Astrocyte of the cerebellum (primary cell): ENCODE results near the gene STX3.
"Not testable (repeated sequence)": the region's sequence is repeated elsewhere in the genome, so short reads cannot be mapped to it uniquely, and the experiment has no call there.

ENCODE experiments used
- DNase-seq: peaks from one replicate; pipeline ENCODE4 v3.0.0-alpha.2; 2011; ENCODE audit warnings: low read depth
- H3K4me3 ChIP-seq: 2 replicates; pipeline ENCODE4 v1.5.1; 2011; ENCODE audit warnings: mild to moderate bottlenecking, low read depth, low read length, moderate library complexity
- in situ Hi-C: cut with HindIII; loops from 2 replicates; pipeline ENCODE4 v1.10.0; 2017; ENCODE audit warnings: low sequenced_read_pairs
- TF ChIP-seq, protein P1 (sequence below): IDR thresholded peaks from 2 replicates; pipeline ENCODE4 v1.5.1; 2012; ENCODE audit warnings: low read length, low read depth, moderate library complexity, mild to moderate bottlenecking; ENCODE audit errors: missing control alignments

Gene STX3

DNA sequence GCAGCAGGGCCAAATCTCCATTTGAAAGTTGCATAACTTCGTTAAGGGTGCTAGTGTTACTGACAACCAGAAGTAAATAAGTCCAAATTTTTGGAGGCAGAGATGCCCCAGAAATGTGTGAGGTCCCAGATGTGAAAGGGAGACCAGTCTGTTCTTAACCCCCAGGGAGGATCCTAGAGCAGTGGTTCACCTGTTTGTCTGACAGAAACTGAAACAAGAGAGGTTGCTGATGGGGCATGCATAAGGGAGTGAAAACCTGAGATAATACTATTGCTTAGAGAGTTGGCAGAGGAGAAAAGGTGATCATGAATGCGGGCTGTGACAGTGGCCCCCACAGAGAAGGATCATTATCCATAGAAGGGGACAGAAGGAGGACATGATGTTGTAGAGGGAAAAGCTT is 86.3 kb downstream of the STX3 start:
- TF ChIP-seq, protein P1, sequence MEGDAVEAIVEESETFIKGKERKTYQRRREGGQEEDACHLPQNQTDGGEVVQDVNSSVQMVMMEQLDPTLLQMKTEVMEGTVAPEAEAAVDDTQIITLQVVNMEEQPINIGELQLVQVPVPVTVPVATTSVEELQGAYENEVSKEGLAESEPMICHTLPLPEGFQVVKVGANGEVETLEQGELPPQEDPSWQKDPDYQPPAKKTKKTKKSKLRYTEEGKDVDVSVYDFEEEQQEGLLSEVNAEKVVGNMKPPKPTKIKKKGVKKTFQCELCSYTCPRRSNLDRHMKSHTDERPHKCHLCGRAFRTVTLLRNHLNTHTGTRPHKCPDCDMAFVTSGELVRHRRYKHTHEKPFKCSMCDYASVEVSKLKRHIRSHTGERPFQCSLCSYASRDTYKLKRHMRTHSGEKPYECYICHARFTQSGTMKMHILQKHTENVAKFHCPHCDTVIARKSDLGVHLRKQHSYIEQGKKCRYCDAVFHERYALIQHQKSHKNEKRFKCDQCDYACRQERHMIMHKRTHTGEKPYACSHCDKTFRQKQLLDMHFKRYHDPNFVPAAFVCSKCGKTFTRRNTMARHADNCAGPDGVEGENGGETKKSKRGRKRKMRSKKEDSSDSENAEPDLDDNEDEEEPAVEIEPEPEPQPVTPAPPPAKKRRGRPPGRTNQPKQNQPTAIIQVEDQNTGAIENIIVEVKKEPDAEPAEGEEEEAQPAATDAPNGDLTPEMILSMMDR: no peak
- H3K4me3 ChIP-seq: no peak overlapping the region
- in situ Hi-C loops: no loop called here
- no peak for DNase-seq

DNA sequence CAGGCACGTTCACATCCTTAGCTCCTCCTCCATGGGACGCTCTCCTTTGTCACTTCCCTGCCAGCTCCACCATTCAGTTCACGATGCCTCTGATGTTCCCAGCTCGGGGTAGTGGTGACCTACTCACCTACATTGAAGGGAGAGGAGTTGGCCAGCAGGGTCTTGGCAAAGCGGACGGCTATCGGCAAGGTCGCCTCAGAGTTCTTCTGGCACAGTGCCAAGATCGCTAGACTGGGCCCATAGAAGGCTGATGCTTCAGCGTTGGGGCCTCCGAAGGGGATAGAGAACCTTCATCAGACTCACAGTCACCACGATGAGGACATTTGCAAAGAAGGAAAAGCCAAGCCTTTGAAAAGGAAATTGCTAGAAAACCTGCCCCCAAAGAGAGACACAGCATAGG is 87.1 kb downstream of the STX3 start:
- H3K4me3 ChIP-seq: no peak overlapping the region
- in situ Hi-C loops: no loop called here
- DNase-seq: no peak
- TF ChIP-seq, protein P1: no peak

DNA sequence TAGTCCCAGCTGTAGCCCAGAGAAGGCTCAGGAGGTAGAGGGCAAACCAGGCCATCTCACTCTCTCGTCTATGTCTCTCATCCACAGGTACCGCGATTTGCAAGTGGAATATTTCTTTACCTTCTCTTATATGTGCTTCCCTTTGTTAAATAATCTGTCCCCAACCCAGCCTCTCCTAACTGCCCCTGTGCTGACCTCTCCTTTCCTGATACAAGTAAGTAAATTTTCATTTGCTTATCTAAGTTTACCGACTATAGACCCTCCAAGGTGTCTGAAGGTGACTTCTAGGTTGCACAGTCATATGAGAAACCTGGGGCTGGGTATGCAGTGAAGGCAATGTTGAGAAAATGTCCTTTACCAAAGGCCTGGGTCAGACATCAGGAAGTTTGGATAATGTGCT is 90.2 kb downstream of the STX3 start, which contains the start of gene CBLIF:
Gene CBLIF (minus strand): TSS at position 101 of the 400 bp plus-strand sequence. CDS start 46 bp downstream, at position 55.
- TF ChIP-seq, protein P1: no peak
- no peak for DNase-seq
- H3K4me3 ChIP-seq: no peak within 1 kb of the TSS
- in situ Hi-C loops: no loop called here

DNA sequence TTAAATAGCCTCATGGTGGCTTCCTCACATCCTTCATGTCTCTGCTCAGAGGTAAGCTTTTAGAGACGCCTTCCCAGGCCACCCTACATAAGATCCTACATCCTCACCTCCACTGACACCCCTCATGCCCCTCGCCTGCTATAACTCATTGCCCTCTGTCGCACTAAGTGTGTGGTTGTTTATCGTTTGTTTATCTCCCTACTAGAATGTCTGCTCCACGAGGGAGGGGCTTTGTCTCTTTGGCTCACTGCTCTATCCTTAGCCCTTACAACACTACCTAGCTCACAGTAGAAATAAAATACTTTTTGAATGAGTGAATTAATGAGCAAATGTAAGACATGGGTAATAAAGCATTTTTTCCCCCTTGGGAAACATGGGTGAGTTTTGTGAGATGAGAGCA is 91.4 kb downstream of the STX3 start:
- in situ Hi-C loops: no loop called here
- H3K4me3 ChIP-seq: no peak overlapping the region
- DNase-seq: no peak
- TF ChIP-seq, protein P1: no peak

DNA sequence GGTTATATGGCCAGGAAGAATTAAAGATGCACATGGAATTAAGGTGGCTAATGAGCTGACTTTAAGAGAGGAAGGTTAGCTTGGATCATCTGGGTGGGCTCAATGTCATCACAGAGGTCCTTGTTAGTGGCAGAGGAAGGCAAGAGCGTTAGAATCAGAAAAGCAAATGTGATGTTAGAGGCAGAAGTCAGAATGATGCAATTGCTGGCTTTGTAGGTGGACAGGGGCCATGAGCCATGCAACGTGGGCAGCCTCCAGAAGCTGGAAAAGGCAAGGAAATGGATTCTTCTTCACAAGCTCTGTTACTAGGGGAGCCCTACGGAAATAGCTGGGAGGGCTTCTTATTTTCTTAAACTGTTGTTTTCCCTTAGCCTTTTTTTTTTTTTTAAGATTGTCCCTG is 92.5 kb downstream of the STX3 start:
- DNase-seq: no peak
- in situ Hi-C loops: no loop called here
- no peak overlapping the region for H3K4me3 ChIP-seq
- TF ChIP-seq, protein P1: no peak

DNA sequence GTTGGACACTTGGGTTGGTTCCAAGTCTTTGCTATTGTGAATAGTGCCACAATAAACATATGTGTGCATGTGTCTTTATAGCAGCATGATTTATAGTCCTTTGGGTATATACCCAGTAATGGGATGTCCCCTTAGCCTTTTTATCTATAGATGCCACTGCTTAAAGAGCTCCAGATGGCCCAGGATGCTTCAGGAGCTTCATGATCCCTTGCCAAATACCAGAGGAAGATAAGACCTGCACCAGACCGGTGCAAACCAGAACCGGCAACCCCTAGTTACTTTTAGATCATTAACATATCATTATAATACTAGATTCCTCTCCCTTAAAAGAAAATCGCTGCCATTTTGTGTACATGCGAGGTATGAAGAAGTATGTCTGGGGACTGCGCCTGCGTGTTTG is 93.3 kb downstream of the STX3 start:
- DNase-seq, in situ Hi-C loops, H3K4me3 ChIP-seq: not testable (repeated sequence)

DNA sequence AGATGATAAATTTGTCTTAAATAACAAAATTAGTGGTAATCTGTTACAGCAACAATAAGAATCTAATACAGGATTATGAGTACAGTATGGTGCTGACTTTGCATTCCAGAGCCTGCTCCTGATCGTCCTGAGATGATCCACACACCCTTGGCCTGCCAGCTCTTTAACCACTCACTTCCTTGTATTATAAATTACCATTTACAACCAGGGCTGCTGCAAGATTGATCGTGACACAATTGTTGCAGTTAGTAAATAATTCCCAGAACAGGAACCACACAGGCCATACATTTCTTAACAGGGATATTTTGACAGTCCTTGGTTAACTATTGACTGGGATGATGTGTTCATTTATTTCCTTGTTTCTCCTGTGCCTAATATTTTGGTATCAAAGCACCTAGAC is 94.0 kb downstream of the STX3 start:
- no peak overlapping the region for H3K4me3 ChIP-seq
- DNase-seq: no peak
- in situ Hi-C loops: no loop called here
- TF ChIP-seq, protein P1: no peak

DNA sequence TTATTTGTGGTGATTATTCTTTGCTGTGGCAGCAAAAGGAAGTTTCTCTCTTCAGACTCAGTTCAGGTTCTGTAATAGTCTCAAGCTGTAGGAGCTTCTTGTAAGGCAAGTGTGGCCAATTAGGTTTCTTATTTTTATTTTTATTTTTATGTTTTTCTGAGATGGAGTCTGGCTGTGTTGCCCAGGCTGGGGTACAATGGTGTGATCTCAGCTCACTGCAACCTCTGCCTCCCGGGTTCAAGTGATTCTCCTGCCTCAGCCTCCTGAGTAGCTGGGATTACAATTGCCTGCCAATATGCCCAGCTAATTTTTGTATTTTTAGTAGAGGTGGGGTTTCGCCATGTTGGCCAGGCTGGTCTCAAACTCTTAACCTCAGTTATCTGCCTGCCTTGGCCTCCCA is 94.4 kb downstream of the STX3 start:
- DNase-seq, in situ Hi-C loops, H3K4me3 ChIP-seq: not testable (repeated sequence)

DNA sequence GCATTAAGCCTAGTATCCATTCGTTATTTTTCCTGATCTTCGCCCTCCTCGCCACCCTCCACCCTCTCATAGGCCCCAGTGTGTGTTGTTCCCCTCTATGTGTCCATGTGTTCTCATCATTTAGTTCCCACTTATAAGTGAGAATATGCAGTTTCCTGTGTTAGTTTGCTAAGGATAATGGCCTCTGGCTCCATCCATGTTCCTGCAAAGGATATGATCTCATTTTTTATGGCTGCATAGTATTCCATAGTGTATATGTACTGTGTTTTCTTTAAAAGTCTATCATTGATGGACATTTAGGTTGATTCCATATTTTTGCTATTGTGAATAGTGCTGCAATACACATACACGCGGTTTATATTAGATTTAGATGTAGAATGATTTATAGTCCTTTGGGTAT is 96.2 kb downstream of the STX3 start:
- in situ Hi-C loops, H3K4me3 ChIP-seq, DNase-seq: not testable (repeated sequence)
